ENCODE data around the gene SLIT3.

DNA sequence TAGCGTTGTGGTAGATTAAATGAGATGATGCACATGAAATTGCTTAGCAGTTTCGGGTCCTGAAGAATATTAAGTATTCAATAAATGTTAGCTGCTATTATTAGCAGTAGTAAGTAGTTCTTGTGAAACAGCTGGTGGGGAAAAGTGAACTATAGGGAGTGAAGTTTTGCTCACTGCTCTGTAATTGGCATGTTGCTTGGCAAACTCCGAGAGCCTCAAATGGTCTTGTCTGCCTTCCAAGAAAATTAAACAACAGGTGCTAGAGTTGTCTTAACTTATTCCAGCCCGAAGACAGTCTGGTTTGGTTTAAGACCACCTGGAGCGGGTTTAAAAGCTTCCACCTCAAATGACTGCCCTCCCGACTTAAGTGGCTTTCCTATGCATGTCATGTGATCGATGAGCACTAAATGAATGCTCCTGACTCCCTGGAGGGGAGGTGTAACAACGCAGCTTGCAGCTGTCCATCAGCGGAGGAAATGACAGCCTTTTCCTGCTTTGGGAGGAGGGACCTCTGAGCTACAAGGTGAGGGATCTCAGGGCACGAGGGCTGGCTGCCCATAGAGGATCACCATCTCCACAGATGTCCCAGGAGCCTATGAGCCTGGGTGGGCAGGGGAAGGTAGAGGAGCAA, 518.9 kb downstream of the SLIT3 start:
- no peak for TF ChIP-seq EZH2phosphoT487 (IDR thresholded peaks at IDR 0.05; ENCODE audit: low read depth, severe bottlenecking, unreplicated experiment)
- TF ChIP-seq CTCF (IDR thresholded peaks at IDR 0.05; ENCODE audit: poor library complexity): no peak
